Glomerular visceral epithelial cell (primary cell): ENCODE data around the gene CFAP46.
A peak's percentile ranks its signal among the peaks of the same experiment; 100 is the strongest.

ENCODE experiments used
- DNase-seq: peaks from one replicate; pipeline ENCODE4 v3.0.0-alpha.2; 2016; ENCODE audit errors: extremely low spot score

CFAP46 gene

GRCh38 chr10:132979491-132980425 is 37.4 kb upstream of the CFAP46 start:
- no peak for DNase-seq

DNA sequence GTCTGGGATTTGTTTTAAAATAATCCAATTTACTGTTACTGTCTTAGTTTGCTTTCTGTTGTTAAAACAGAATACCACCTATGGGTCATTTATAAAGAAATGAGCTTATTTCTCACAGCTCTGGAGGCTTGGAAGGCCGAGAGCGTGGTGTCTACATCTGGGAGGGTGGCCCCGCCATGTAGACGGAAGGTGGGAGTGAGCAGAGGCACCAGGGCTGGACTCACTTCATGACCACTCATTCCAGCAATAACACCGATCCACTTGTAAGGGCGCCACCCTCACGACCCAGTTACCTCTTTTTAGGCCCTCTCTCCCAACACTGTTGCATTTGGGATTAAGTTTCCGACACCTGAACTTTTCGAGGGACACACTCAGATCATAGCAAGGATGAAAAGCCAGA is 36.2 kb upstream of the CFAP46 start:
- DNase-seq: no peak

GRCh38 chr10:132977807-132978206 is 35.4 kb upstream of the CFAP46 start:
- DNase-seq: no peak

- DNase-seq: no peak
Measured at GRCh38 chr10:132977076-132977475, 34.7 kb upstream of the CFAP46 start.

GRCh38 chr10:132975831-132976682 is 33.7 kb upstream of the CFAP46 start:
- DNase-seq: no peak

GRCh38 chr10:132974886-132975830 is 32.8 kb upstream of the CFAP46 start:
- DNase-seq: no peak

DNA sequence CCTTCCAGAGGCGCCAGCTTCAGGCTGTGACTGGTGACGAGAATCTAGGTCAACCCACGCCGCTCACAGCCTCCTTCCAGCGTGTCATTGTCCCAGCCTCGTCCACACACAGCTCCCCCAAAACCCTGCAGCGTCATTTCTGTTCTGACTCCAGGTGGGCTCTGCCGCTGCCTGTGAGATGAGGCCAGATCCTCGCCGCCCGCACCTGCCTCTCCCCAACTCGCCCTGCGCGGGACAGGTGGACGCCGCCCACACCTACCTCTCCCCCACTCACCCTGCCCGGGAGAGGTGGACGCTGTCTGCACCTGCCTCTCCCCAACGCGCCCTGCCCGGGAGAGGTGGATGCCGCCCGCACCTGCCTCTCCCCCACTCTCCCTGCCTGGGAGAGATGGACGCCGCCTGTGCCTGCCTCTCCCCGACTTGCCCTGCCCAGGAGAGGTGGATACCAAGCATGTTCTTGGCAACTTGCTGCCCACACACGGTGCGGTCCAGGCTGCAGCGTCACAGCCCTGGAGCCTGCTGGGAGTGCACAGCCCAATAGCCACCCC is 32.0 kb upstream of the CFAP46 start:
- no peak for DNase-seq

DNA sequence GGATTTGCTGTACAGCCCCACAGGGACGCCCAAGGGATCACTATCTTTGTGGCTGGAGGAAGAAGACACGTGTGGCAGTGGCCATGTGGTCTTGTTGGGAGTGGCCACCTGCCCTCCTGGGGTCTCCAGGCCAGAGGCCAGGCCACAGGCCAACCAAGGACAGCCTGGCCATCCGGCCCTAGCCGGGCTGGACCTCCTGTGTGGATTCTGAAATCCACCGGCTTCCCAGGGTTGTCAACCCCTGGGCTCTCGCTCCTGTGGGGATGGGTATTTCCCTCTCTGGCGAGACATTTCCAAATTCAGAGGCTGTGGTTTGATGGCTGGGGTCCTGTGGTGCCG is 31.5 kb upstream of the CFAP46 start:
- DNase-seq: no peak

DNA sequence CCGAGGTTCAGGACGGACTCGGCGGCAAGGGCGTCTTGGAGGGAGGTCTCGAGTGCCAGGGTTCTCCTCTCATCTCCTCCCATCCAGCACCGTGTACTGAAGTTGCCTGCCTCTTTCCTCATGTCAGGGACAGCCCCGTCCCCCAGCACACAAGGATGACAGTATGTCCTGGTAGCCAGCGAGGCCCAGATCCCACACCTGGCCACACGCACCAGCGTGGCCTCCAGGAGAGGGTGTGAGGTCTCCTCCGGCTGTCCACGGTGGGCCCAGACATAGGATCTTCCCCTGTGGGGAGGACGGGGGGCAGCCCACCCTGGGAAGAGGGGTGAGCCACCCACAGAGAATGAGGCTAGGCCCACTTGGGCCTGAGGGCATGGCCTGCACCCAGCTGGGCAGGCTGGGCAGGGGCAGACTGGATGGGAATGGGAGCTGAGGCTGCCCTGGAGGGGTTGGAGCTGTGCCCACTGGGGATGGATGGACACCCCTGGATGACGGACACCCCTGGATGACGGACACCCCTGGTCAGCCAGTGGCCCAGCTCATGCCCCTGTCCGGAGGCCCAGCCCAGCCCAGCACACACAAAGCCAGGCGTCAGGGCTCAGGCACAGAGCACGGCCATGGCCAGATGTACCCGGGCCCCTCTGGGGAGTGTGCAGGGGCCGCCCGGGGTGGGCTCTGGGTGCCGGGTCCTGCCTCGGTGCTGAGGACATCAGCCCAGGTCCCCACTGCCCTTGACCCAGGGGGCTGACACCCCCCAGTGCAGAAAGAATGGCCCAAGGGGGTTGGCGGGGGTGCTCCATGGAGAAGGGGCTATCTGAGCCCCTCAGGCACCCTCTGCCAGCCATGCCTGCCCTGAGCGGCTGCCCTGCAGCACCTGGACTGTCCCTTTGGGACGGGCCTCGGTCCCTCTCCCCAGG is 30.9 kb upstream of the CFAP46 start:
- DNase-seq: no peak

GRCh38 chr10:132972149-132972985 is 30.0 kb upstream of the CFAP46 start:
- no peak for DNase-seq

DNA sequence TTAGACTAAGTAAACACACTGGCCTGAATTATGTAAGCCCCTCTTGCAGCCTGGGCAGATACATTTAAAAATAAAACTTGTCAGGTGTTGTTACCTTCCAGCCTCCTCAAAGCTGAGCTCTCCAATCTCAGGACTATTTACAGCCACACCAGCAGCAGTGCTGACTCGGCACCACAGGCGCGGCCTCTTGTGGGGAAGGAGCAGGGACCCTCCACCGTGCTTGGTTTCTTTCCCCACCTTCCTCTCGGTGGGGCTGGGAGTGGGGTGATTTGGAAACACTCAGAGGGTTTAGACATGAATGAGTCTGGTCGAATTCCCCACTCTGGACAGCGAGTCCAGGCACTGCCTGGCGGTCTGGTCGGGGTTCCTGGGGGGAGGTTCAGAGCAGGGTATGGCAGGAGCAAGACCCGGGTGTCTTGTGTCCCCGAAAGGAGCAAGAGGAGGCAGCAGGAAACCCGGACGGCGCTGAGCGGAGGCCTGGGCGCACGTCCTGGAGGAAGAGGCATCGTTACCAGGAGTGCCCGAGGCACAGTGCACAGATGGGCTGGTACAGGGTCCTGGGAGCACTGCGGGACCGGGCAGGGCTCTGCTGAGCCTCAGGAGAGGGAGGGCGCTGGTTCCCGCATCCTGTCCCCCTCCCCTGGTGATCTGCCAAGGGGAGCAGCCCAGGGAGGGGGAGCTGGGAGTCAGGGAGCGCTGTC is 29.2 kb upstream of the CFAP46 start:
- DNase-seq: no peak

DNA sequence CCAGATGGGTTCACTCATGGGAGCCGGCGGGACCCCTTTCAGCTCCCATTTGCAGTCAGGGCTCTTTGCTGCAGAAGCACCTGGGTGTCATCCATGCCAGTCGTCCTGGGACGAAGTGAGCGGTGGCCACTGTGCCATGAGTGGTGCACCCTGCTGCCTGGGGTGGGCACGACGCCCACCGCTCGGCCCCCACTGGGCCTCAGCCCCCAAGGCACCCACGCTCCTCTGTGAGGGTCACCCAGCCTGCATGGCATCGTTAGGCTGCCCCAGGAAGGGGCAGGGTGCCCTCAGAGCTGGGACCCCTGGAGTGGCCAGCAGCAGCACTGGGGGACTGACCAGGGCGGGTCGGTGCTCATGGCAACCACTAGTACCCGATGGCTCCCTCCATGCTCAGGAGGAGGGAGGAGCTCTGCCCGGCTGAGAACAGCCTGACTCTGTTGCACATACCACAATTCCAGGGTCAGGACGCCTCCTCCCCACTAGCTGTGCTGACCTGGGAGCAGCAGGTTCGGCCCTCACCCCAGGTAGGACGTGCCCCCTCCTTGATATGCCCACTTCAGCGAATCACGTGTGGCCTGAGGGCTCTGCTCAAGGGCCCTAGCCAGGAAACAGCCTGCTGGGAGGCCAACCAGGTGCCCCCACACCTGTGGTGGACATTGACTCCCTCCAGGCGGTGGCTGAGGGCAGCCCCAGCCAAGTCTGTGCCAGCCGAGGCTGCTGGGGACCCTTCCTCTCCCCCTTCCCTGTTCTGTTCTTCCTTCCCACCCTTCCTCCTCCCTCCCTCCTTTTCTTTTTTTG is 28.5 kb upstream of the CFAP46 start:
- no peak for DNase-seq

- DNase-seq: no peak
Measured at GRCh38 chr10:132967540-132967939, 25.2 kb upstream of the CFAP46 start.

- peak; percentile 62 for DNase-seq
Measured at GRCh38 chr10:132965411-132966057, 23.2 kb upstream of the CFAP46 start.

GRCh38 chr10:132964707-132965410 is 22.5 kb upstream of the CFAP46 start:
- DNase-seq: peak; percentile 16

- no peak for DNase-seq
Measured at GRCh38 chr10:132964231-132964630, 21.9 kb upstream of the CFAP46 start.

- no peak for DNase-seq
Measured at GRCh38 chr10:132963430-132963960, 21.1 kb upstream of the CFAP46 start.
